Measurements from ENCODE around the gene OSBPL2.

Gene OSBPL2

DNA sequence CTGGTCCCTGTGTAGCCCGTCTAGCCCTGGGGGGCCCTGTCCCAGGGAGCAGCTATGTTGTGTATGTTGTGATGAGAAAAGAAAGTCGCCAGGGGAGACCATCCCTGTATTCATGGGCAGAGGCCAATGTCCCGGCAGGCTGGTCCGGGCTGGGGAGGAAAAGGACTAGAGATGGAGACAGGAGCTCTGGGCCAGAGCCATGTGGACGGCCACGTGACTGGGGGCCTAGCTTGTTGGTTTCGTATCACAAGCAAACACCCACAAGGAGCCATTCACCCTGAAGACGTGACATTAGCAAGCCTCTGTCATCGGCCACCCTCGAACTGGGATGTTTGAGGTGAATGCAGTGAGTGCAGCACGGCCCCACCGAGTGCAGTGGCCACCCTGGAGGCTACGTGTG lies 15.3 kb upstream of the OSBPL2 start:
- no peak for DNase-seq

DNA sequence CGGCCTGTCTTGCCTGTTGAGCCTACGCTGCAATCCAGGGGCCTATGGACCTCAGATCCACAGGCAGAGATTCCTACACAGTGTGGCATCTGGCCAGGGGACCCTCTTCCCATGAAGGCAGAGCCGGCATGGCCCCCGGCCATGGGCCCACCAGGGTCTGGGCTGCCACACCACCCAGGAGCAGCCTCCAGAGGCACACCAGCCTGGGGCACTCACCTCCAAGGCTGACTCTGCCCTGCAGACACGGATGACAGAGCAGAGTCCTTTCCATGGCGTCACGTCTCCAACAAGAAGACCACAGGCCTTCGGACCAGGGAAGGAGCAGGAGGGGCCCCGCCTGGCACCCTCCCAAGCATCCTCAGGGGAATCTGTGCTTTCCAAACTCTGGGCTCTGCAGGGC lies 14.8 kb upstream of the OSBPL2 start:
- no peak for DNase-seq

DNA sequence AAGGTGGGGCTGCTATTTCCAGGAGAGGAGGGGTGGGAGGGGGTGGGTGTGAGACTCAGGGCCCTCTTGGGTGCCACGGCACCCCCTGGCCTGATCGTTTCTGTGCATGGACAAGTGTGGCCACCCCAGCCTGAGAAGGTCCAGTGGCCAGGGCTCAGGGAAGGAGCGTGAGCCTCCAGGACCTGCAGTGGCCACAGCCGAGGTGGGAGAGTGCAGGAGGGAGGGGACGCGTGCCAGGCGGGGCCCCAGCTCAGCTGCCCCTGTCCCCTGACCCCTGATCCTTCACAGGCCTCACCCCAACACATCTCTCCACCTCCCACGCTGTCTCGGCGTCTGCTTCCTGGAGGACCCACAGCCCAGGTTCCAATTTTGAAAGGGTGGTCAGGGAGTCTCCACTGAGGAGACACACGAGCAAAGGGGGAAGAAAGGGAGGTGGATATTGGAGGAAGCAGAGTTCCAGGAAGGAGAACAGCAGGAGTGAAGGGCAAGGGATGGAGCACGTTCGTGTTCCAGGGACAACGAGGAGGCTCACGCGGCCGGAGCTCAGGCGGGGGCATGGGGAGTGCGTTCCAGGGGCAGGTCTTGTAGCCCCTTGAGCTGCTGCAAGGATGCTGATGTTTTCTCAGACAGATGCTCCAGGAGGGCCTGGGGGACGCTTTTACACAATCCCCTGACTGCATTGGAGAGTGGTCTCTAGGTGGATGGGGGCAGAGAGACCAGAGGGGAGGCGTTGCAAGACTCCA lies 14.0 kb upstream of the OSBPL2 start:
- no peak for DNase-seq

DNA sequence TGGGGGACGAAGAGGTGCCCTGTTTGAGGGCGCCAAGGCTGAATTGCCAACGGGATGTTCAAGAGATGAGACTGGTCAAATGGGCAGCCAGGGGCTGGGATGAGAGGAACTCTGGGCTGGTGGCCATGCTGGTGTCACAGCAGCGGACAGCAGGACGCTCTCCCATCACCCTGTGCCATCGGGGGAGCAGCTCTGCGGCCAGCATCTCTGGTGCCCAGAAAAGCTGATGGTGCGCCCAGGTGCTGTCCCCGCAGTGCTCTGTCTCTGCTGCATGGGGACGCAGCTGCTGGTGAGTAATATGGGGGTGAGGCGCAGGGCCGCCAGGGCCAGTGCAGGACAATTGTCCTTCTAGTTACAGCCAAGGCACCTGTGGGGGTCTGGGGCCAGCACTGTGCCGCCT lies 13.3 kb upstream of the OSBPL2 start:
- DNase-seq = no peak

DNA sequence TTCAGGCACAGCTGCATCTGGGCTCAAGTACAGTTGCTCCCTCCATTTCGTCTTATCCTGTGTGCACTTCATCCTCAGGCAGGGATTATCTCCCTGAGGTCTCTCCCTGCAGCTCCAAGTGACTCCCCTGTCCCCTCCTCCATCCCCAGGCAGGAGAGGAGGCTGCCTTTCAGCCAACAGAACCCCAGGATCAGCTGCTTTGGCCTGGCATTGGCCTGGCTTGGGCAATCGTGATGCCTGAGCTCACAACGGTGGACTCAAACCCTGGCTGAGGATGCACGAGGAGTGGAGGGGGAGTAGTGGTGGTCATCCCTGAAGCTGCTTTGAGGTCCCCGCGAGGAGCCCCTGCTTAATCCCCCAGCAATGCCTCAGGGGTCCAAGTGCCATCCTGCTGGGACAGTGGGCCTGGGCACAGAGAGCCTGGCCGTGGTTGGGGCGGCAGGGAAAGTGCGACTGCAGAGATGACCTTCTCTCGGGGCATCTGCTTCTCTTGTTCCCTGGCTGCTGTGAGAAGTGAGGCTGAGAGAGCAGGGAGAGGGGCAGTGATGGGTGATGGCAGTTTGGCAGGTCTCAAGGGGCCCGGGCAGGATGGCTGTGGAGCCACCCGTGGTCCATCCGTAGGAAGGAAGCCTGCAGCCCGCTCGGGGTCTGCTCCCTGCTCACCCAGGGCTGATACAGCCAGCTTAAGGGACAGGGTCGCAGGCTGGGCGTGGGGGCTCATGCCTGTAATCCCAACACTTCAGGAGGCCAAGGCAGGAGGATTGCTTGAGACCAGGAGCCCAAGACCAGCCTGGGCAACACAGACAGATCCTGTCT lies 12.3 kb upstream of the OSBPL2 start:
- no peak for DNase-seq

DNA sequence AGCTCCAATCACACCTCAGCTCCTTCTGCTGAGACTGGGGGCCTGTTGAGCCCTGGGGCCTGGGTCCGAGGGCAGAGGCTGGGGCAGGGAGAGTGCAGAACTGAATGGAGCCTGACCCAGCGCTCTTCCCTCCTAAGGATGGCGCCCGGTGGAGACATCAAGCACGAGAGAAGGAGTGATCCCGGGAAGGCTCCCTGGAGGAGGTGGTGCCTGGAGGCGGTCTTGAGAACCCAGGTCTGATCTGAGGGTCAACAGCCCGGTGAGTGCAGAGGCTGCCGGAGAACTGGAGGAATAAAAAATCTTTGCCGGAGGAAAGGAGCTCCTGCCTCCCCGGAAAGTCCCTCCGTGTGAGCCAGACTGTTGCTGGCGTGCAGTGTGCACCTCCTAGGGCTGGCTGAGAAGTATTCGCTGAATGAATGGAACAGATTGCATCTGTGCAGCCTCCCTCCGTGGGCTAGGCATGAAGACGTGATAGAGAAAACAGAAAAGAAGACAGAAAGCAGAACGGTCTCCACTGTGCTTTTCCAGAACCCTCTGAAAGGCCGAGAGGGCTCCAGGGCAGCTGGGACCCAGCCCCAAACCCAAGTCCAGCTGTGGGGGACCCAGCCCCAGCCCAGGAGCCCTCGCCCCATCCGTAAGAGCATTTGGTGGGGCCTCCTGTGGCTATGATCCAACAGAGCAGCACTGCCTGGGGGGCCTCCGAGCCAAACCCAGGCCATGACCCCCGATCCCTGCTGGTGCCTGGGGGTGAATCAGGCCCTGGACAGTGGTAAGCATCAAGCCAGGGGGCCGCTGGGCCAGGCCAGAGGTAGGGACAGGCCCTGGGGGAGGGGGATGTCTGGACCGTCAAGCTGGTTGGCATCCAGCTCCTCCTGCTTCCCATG lies 11.4 kb upstream of the OSBPL2 start:
- DNase-seq = no peak

DNA sequence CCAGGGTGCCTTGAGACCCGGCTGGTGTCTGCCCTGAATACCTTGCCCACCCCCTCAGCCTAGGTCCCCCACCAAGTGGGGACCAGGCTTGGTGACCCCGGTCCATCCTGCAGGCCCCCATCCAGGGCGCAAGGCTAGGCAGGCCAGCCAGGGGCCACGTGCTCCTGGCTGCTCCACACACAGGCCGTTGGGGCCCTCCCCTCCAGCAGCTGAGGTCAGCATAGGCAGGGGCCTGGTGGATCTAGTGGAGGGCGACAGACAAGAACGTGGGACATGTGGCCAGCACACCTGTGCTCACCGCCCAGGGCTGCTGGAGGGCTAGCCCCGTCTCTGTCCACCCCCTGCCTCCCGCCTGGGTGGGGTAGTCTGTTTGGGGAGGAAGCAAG lies 10.7 kb upstream of the OSBPL2 start:
- no peak for DNase-seq

DNA sequence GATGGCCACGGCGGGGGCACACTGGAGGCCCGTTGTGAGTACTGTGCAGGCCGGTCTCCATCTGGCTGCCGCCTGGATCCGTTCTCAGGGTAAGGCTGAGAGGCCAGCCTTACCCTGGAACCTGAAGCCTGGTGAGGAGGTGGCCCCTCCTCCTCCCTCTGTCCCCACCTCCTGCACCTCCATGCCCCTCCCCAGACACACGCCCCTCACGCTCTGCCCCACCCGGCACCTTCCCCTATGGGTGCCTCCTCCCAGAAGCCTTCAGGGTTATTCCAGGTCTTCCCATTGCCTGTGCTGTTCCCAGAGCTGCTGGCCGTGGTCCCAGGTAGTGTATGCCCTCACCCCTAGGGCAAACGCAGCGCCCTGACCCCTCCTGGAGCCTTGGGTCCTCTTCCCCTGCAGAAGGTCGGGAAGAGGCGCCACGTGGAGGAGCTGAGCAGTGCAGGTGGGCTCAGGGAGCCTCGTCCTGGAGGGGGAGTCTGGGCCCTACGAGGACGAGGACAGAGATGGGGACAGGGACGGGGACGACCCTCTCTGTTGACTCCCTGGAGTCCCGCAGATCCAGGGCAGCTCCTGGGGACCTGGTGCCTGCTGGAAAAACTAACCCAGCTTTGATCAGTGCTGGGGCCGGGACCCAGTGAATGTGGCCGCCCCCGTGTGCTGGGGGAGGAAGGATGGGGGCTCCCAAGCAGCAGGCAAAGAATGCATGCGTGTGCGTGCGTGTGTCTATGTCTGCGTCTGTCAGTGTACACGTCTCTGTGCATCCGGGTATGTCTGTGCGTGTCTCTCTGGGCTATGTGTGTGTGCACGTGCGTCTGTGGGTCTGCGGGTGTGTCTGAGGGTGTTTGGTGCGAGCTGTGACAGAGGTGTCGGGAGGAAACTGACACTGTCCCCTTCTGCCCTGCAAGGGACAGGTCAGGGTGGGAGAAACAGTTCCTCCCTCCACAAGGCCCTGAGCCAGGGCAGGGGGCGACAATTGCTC lies 10.1 kb upstream of the OSBPL2 start:
- DNase-seq = no peak

DNA sequence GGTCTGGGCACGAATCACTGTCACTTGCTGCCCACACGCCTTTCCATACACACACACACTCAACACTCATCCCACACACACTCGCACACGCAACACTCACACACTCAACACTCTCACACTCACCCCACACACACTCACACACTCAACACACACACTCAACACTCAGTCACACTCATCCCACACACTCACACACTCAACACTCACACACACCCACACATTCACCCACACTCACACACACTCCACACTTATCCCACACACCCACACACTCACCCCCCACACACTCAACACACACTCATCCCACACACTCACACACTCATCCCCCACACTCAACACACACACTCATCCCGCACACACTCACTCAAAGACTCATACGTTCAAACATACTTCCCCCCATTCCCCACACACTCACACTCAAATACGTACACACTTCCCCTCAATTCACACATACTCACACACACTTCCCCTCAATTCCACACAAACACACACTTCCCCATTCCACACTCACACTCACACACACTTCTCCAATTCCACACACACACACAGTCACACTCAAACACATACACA lies 9.3 kb upstream of the OSBPL2 start:
- no peak for DNase-seq

DNA sequence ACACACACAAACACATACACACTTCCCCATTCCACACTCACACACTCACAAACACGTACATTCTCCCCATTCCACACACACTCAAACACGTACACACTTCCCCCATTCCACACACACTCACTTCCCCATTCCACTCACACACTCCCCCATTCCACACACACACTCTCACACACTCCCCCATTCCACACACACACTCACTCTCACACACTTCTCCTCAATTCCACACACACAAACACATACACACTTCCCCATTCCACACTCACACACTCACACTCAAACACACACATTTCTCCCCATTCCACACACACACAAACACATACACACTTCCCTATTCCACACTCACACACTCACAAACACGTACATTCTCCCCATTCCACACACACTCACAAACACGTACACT lies 8.7 kb upstream of the OSBPL2 start:
- no peak for DNase-seq

DNA sequence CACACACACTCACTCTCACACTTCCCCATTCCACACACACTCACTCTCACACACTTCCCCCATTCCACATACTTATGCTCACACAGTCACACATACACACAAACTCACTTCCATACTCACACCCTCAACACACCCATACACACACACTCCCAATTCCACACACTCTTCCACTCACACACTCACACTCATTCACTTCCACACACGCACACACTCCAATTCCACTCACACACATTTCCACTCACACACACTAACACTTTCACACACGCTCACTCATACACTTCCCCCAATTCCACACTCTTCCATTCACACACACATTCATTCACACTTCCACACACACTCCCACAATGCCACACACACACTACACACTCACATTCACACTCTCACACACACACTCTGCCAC lies 8.0 kb upstream of the OSBPL2 start:
- DNase-seq = no peak

DNA sequence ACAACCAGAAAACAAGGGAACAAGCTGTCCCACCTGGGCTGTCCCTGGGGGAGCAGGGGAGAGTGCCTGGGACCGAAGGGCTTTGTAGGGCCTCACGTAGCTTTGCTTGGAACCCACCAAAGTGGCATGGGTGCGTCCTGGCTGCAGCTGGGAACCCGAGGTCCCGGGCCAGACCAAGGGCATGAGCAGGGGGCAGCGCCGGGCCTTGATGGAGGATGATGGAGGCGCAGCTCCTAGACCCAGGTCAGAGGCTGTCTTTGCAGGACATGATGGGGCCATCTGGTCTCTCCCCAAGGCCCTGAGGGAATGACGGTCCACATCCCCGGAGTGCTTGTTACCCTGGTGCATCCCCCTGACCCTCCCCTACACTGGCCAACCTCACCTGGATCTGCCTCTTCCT lies 7.6 kb upstream of the OSBPL2 start:
- DNase-seq = no peak

DNA sequence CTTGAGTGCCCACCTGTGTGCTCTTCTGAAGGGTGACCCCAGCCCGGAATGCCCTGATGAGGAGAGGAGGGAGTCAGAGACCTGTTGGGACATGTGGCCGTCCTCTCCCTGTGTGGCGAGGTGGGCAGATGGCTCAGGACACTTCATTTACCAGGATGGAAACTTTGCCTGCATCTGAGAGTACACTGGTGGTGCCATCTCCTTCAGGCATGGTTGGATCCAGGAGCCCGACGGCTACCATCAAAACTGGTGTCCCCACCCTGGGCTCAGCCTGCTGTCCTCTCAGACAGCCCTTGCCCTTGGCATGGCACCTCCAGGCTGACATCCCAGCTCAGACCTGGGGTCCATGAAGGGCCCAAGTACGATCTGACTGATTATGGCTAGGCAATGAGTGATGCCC lies 7.0 kb upstream of the OSBPL2 start:
- DNase-seq = no peak

DNA sequence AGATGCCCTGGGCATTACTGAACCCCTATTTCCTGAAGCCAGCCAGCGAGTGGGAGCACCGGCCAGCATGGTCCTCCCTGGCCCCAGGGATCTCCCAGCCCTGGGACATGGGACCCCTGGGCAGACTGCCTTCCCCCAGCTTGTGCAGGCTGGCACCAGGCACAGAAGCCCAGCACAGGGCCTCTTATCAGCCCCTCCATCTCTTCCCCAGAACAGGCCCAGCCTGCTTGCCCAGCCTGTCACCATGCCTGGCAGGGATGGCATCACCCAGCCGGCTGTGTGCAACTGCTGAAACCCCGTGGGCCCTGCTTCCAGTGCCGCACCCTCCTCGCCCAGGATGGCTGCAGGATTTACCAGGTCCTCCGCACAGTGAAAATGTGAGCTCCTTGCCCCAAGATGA lies 6.1 kb upstream of the OSBPL2 start:
- DNase-seq = no peak

DNA sequence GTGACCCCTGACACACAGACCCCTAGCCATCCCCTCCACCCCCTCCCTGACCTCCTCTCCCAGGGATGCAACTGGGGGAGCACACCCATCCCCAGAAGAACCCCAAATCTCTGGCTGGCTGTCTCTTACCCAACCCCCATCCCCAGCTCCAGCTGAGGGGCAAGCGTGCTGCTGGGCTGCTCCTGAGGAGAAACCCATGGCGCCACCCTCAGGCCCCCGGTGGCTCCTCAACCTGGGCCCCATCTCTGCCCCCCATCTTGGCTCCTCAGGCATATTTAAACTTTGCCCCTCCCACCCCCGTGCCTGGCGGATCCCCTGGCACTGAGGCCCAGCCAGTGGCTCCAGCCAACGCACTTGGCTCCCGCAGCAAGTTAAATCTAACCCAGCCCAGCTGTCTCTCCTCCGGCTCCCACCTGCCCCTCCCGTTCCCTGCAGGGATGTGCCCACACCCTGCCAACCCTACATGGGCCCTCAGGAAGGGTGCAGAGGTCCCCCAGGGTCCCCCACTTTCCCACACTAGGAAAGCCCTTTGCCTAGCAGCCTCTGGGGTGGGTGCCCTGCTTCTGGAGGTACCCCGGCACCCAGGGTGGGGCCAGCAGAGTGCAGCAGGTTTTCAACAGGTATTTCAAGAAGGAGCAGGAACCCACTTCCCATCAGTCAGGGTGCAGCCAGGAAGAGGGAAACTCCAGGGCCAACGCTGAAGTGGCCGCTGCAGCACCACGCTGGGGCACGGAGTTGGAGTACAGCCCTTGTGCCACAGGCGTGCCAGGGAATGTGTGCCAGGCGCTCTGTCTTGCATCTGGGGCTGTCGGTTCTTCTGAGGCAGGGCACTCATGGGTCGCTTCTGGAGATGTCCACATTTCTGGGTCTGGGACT lies 5.3 kb upstream of the OSBPL2 start:
- DNase-seq = no peak

DNA sequence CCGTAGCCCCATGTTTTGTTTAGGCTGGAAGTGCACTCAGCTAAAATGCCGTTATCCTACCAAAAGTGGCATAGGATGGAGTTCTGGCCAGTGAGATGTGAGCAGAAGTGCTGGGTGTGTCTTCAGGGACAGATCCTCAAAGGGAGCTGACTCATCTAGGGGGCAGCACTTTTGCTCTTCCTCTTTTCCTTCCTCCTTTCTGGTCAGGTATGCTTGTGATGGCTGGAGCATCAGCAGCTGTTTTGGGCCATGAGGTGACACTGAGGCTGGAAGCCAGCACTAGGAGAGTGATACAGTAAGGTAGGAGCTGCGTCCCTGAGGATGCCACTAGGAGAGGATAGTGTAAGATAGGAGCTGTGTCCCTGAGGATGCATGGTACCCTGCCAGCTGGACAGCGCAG lies 4.6 kb upstream of the OSBPL2 start:
- no peak for DNase-seq

DNA sequence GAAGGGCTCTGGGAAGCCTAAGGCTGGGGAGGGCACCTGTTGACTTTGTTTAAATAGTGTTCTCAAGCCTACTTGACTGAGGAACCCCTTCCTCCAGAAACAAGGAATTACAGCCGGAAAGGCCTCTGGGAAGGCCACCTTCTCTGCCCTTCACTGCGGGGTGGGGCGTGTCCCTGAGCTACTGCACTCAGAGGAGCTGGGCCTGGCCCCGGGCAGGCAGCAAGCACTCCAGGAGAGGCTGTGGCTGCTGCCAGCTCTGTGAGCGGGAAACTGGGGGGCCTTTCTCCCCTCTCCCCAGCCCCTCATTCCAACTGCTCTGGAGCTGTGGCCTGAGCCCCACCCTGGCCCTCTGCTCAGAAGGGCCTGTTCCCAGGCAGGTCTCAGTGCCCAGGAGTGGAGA lies 4.0 kb upstream of the OSBPL2 start:
- no peak for DNase-seq

DNA sequence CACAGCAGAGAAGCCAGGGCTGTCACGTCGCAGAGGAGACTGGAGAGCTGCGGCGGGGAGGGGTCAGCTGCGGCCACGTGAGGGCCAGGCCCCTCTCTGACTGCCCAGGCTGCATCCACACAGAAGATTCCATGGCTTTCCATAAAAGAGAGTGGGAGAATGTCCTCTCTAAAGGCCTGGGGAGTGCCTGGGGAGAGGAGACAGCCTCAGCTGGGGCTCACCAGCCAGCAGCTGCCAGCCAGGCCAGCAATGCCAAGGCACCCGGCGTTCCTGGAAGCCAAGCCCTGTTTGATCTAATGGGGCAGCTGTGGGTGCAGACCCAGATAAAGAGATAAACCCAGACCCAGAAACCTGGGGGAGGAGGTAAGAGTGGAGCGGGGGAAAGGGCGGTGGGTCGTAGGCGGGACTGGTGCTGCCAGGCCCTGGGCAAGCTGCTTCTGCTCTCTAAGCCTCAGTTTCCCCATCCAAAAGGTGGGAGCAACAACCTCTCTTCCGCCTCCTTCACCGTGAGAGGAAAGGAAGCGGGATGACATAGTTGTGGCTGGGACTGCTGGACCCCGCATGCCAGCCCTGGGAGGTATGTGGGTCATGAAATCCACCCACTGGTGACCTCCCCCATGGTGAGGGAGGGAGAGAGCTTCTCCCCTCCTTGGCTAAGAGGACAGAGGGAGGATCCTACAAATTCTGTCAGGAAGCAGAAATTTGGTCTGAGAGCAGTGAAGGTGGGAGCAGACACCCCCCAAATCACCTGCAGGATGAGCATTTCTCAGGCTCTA lies 3.1 kb upstream of the OSBPL2 start:
- no peak for DNase-seq

DNA sequence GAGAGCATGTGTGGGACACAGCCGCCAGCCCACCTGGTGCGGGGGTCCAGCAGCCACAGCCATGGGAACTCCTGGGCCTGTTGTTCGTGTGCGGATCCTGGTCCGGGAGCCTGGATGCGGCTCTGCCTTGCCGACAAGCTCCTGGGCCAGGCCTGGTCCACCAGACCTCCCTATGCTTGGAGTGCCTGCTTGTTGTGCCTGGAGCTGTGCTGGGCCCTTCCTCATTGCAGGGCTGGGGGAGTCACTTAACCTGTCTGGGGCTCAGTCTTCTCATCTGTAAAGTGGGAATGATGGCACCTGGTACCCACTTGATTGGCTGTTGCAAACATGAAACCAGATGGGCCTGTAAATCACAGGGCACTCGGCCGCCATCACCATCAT lies 2.6 kb upstream of the OSBPL2 start:
- no peak for DNase-seq

DNA sequence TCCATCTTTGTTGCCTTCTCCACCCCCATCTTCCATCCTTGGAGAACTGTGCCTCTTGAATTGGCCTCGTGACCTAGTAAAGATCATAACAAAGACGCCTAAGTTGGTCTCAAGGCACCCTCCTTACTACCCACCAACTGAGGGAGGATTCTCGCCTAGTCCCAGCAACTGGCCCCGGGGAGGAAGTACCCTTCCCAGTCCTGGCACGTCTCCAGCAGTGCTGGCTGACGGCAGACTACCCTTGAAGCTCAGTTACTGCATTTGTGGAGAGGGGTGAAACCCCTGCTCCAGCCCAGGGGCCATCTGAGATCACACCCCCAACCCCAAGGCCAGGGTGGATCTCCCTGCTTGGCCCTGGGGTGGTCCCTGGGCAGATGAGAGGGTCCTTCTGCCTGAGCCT lies 2.1 kb upstream of the OSBPL2 start:
- DNase-seq = no peak
